OCI-LY1 (cell line): ENCODE data around the gene ST6GALNAC3.

ENCODE experiments used
- EZH2 ChIP-seq: fragments of 200-600 bp; sonication (generic), shearing (Covaris generic); IDR thresholded peaks from 2 replicates; pipeline ENCODE4 v1.8.0; 2017; ENCODE audit warnings: borderline replicate concordance, mixed run types, mild to moderate bottlenecking, antibody characterized with exemption, low read length, moderate library complexity, mixed read lengths
- TF ChIP-seq, protein P1 (sequence below): fragments of 200-600 bp; sonication (generic), shearing (Covaris generic); IDR thresholded peaks from 2 replicates; pipeline ENCODE4 v1.5.1; 2017; ENCODE audit warnings: mild to moderate bottlenecking, antibody characterized with exemption, low read length, moderate library complexity, mixed read lengths

DNA sequence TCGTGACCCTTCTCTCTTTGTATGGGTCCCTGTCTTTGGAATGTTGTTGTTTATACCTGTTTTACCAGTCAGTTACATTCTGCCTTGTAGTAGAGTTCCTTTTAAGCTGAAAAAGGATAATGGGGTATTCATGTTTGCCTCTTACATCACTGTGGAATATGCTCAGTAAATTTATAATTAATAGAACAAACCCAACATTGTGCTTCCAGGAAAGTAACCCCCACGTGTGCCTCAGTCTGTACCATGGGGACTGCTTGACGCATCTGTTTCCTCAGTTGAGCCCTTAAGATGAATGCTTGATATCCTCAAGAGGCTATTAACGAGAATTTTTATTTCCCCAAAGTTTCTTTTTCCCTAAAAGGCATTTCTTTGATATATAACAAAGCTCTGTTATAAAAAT is 73.4 kb downstream of the ST6GALNAC3 start:
- TF ChIP-seq, protein P1, sequence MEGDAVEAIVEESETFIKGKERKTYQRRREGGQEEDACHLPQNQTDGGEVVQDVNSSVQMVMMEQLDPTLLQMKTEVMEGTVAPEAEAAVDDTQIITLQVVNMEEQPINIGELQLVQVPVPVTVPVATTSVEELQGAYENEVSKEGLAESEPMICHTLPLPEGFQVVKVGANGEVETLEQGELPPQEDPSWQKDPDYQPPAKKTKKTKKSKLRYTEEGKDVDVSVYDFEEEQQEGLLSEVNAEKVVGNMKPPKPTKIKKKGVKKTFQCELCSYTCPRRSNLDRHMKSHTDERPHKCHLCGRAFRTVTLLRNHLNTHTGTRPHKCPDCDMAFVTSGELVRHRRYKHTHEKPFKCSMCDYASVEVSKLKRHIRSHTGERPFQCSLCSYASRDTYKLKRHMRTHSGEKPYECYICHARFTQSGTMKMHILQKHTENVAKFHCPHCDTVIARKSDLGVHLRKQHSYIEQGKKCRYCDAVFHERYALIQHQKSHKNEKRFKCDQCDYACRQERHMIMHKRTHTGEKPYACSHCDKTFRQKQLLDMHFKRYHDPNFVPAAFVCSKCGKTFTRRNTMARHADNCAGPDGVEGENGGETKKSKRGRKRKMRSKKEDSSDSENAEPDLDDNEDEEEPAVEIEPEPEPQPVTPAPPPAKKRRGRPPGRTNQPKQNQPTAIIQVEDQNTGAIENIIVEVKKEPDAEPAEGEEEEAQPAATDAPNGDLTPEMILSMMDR = no peak
- TF ChIP-seq EZH2 = no peak
